SKM-1 treated with dmso at 0.1 percent for 144 hours (cell line): ENCODE data around the gene TIGD2.

Experiments used
- DNase-seq: peaks from one replicate; lab custom pipeline; 2025; ENCODE audit not compliant: unreplicated experiment; lab: John Stamatoyannopoulos, UW

TIGD2 gene

DNA sequence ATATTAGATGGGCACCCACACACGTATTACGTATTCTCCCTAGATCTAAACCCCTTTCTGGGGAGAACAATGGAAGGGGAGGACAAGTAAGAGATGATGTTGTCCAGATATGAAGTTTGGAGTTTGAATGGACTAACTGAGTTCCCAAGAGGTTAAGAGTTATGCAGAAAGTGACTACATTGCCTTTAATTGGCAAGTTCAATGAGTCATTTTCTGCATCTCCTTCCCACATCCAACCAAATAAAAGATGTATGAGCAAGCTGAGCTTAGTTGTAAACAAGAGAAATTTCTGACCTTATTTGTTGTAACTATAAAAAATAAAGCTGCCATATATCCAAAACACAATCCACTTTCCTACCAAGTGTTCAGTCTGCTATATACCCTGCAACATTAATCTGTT lies 50.5 kb downstream of the TIGD2 start:
- DNase-seq = no peak

DNA sequence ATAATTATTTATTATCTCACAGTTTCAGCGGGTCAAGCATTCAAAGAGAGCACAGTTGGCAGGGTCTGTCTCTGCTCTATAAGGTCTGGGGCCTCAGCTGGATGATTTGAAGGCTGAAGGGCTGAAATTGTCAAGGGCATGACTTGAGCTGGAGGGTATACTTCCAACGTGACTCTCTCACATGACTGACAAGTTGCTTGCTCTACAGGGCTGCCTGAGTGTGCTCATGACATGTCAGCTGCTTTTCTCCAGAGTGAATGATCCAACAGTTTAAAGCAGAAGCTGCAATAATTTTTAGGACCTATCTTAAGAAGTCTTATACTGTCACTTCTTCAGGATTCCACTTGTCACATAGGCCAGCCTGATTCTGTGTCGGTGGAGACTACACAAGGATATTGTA lies 51.2 kb downstream of the TIGD2 start:
- DNase-seq = no peak

DNA sequence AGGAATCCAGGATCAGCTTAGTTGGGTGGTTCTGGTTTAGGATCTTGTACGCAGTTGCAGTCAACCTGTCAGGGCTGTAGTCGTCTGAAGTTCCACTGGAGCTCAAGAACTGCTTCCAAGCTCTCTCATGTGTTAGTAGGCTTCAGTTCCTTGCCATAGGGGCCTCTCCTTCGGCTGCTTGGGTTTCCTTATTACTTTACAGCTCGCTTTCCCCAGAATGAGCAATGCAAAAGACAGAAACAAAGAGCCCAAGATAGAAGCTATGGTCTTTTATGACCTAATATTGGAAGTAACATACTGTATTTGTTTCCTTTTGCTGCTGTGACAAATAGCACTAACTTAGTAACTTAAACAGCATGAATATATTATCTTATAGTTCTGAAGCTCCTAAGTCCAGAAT lies 51.7 kb downstream of the TIGD2 start:
- DNase-seq = no peak

DNA sequence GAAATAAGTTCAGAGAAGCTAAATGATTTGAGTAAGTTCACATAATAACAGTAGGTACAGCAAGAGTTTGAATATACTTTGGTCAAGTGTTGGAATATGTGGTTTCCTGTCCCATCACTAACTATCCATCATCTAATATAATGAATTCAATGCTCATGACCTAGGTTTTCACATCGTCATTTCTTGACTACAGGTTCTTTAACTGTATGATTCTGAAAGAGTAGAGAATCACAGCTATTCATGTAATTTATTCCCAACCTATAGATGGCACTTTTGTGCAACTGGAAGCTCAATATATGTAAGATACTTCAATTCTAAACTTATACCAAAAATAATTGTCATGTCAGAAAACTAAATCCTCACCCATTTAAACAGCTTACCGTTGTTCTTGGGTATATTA lies 53.1 kb downstream of the TIGD2 start:
- DNase-seq = no peak
